HepG2 (cell line): ENCODE data around the gene CAMK2G. TPM values are rescaled to one million over a fixed set of nuclear protein-coding genes. Genes with fewer than 3 reads are reported as not detected.

Experiments used
- ATF2 ChIP-seq: sonication (generic); formaldehyde crosslinking; IDR thresholded peaks from 2 replicates; pipeline ENCODE4 v1.4.0; 2020; ENCODE audit warnings: missing genetic modification reagents
- BRF2 ChIP-seq: sonication (generic); formaldehyde crosslinking; IDR thresholded peaks from 2 replicates; pipeline ENCODE4 v1.8.1; 2022; ENCODE audit warnings: mild to moderate bottlenecking, missing genetic modification reagents
- DR1 ChIP-seq: sonication (generic); formaldehyde crosslinking; IDR thresholded peaks from 2 replicates; pipeline ENCODE4 v1.8.0; 2021; ENCODE audit warnings: mild to moderate bottlenecking, missing genetic modification reagents, inconsistent platforms
- GPBP1L1 ChIP-seq: sonication (generic); formaldehyde crosslinking; IDR thresholded peaks from 2 replicates; pipeline ENCODE4 v1.5.0; 2020; ENCODE audit warnings: mild to moderate bottlenecking, missing genetic modification reagents
- HDAC1 ChIP-seq: sonication (generic); formaldehyde crosslinking; IDR thresholded peaks from 2 replicates; pipeline ENCODE4 v1.5.1; 2020; ENCODE audit warnings: mild to moderate bottlenecking, missing genetic modification reagents
- HES4 ChIP-seq: sonication (generic); formaldehyde crosslinking; IDR thresholded peaks from 2 replicates; pipeline ENCODE4 v1.9.0; 2021; ENCODE audit warnings: mild to moderate bottlenecking, missing genetic modification reagents, borderline replicate concordance
- IRF2 ChIP-seq: IDR thresholded peaks from 2 replicates; pipeline ENCODE4 v1.6.1; 2018; ENCODE audit warnings: missing genetic modification reagents, missing compliant biosample characterization
- KDM2A ChIP-seq: sonication (generic); formaldehyde crosslinking; IDR thresholded peaks from 2 replicates; pipeline ENCODE4 v1.4.0; 2020; ENCODE audit warnings: low read depth, missing genetic modification reagents, borderline replicate concordance
- LCORL ChIP-seq, 2 experiments: fragments of 450-650 bp in 1 of 2; sonication (generic) in 1 of 2; formaldehyde crosslinking in 1 of 2; IDR thresholded peaks; 2 replicates each; pipeline versions ENCODE4 v1.5.0 to v1.6.1; 2017 to 2020; ENCODE audit warnings: antibody characterized with exemption in 1 of 2, missing genetic modification reagents in 1 of 2
- MAZ ChIP-seq, 2 experiments: sonication (generic) in 1 of 2; formaldehyde crosslinking in 1 of 2; IDR thresholded peaks; 2 replicates each; pipeline versions ENCODE4 v1.5.0 to v1.6.1; 2012 to 2020; ENCODE audit warnings: low read depth in 2 of 2, mild to moderate bottlenecking in 2 of 2, borderline replicate concordance in 1 of 2, improper control_type of control experiment in 1 of 2, low read length in 1 of 2, missing genetic modification reagents in 1 of 2, moderate library complexity in 1 of 2
- MIER2 ChIP-seq: IDR thresholded peaks from 2 replicates; pipeline ENCODE4 v1.6.1; 2016; ENCODE audit warnings: missing biosample characterization, missing genetic modification reagents
- PHF20 ChIP-seq: sonication (generic); formaldehyde crosslinking; IDR thresholded peaks from 2 replicates; pipeline ENCODE4 v1.5.0; 2020; ENCODE audit warnings: mild to moderate bottlenecking, missing genetic modification reagents
- RXRB ChIP-seq: IDR thresholded peaks from 2 replicates; pipeline ENCODE4 v1.6.1; 2016; ENCODE audit warnings: borderline replicate concordance, missing genetic modification reagents, missing compliant biosample characterization
- SRF ChIP-seq: IDR thresholded peaks from 2 replicates; pipeline ENCODE4 v1.6.1; 2011; ENCODE audit warnings: mild to moderate bottlenecking, low read depth, low read length, moderate library complexity
- STAG1 ChIP-seq: sonication (generic); formaldehyde crosslinking; IDR thresholded peaks from 2 replicates; pipeline ENCODE4 v1.4.0; 2020; ENCODE audit warnings: missing genetic modification reagents
- THRA ChIP-seq: sonication (generic); formaldehyde crosslinking; IDR thresholded peaks from 2 replicates; pipeline ENCODE4 v1.4.0; 2020; ENCODE audit warnings: missing genetic modification reagents, borderline replicate concordance
- ZNF512B ChIP-seq: sonication (generic); formaldehyde crosslinking; IDR thresholded peaks from 2 replicates; pipeline ENCODE4 v1.5.1; 2020; ENCODE audit warnings: missing genetic modification reagents, mild to moderate bottlenecking, borderline replicate concordance
- ZNF570 ChIP-seq: sonication (generic); formaldehyde crosslinking; IDR thresholded peaks from 2 replicates; pipeline ENCODE4 v1.4.0; 2020; ENCODE audit warnings: mild to moderate bottlenecking, missing genetic modification reagents, borderline replicate concordance
- ZSCAN25 ChIP-seq: sonication (generic); formaldehyde crosslinking; IDR thresholded peaks from 2 replicates; pipeline ENCODE4 v1.8.0; 2022; ENCODE audit warnings: mild to moderate bottlenecking, missing genetic modification reagents
- polyA plus RNA-seq, 8 experiments: library from polyadenylated mRNA; depleted of rRNA in 3 of 8; stranded (reverse) in 7 of 8; unstranded in 1 of 8; fragments of >200 nt; fragmentation: Illumina TruSeq in 4 of 8; extraction: Trizol in 4 of 8; gene quantifications; 2 replicates each; pipeline versions ENCODE4 v1.2.1 to v1.2.3, GENCODE V29; 2011 to 2016; ENCODE audit warnings: low read depth in 4 of 8, missing spikeins in 1 of 8, mixed read lengths in 1 of 8; ENCODE audit not compliant: insufficient read depth in 1 of 8
- total RNA-seq, 5 experiments: library from RNA; depleted of rRNA; stranded (reverse); fragments of >200 nt; fragmentation: Illumina TruSeq; extraction: Trizol; gene quantifications; 2 replicates each; pipeline ENCODE4 v1.2.3, GENCODE V29; 2016; ENCODE audit warnings: low read depth in 1 of 5

The CAMK2G gene
- total and polyA plus RNA-seq, 2 of the 13 experiments (the other 11 are each of a cell fraction or from before 2014, with no cell fraction given) = 15.9 to 18.8 TPM

GRCh38 chr10:73848821-73849489, 25.4 kb downstream of the CAMK2G start (continued):
- no peak for TF ChIP-seq PHF20 (CRISPR knock-in tag)
- no peak for TF ChIP-seq MAZ (IDR thresholded peaks at IDR 0.05; ENCODE audit: borderline replicate concordance, low read depth, low read length)
- TF ChIP-seq MAZ (CRISPR knock-in tag; IDR thresholded peaks at IDR 0.05; ENCODE audit: low read depth) = 0 out of 2 replicates have a peak, but pooled peaks have one; percentile 43
- TF ChIP-seq BRF2 (CRISPR knock-in tag) = no peak
- peak; percentile 72 for TF ChIP-seq KDM2A (CRISPR knock-in tag)
- no peak for TF ChIP-seq DR1 (CRISPR knock-in tag)
- TF ChIP-seq MIER2 (CRISPR knock-in tag) = no peak
- 0 out of 2 replicates have a peak, but pooled peaks have one; percentile 29 for TF ChIP-seq THRA (CRISPR knock-in tag)
- 0 out of 2 replicates have a peak, but pooled peaks have one; percentile 14 for TF ChIP-seq IRF2 (CRISPR knock-in tag)
- TF ChIP-seq ZSCAN25 (CRISPR knock-in tag) = 0 out of 2 replicates have a peak, but pooled peaks have one; percentile 31
- no peak for TF ChIP-seq HDAC1 (CRISPR knock-in tag)
- TF ChIP-seq LCORL (IDR thresholded peaks at IDR 0.05) = no peak
- 0 out of 2 replicates have a peak, but pooled peaks have one; percentile 15 for TF ChIP-seq LCORL (CRISPR knock-in tag; IDR thresholded peaks at IDR 0.05)
- 0 out of 2 replicates have a peak, but pooled peaks have one; percentile 20 for TF ChIP-seq ATF2 (CRISPR knock-in tag)
- TF ChIP-seq GPBP1L1 (CRISPR knock-in tag) = no peak
- TF ChIP-seq HES4 (CRISPR knock-in tag) = no peak
- no peak for TF ChIP-seq ZNF570 (CRISPR knock-in tag)
- TF ChIP-seq ZNF512B (CRISPR knock-in tag) = no peak
- TF ChIP-seq SRF = no peak
- peak; percentile 93 for TF ChIP-seq STAG1 (CRISPR knock-in tag)
- TF ChIP-seq RXRB = peak; percentile 31; the same call in 1 of the 2 replicates
